ENCODE measurements around the gene CDR2. TPM values are rescaled to one million over a fixed set of nuclear protein-coding genes. Genes with fewer than 3 reads are reported as not detected.
"Not testable (repeated sequence)": the region's sequence is repeated elsewhere in the genome, so short reads cannot be mapped to it uniquely, and the experiment has no call there.

CDR2 gene
- total and polyA plus RNA-seq, 2 donors (not counting 1 experiment from before 2014, with no cell fraction given), result 8.0 to 11.3 TPM

- 100% methylated on average over 4 of the region's 8 CpGs for WGBS (ENCODE audit: insufficient coverage)
- ATAC-seq (ENCODE audit: low read depth); H3K4me3 ChIP-seq (ENCODE audit: control extremely low read depth in 1 of 5, extremely low read depth in 1 of 5, insufficient read depth in 1 of 5, low read depth in 2 of 5, low read length in 4 of 5); H3K9ac ChIP-seq (ENCODE audit: low read length); POLR2A ChIA-PET; DNase-seq; H3K27ac ChIP-seq (ENCODE audit: low read length in 2 of 2); CTCF ChIA-PET; H3K27me3 ChIP-seq (replicated peaks in 1 of 4; ENCODE audit: control extremely low read depth in 1 of 4, control insufficient read depth in 3 of 4, insufficient read depth in 4 of 4, low read length in 3 of 4); H2AFZ ChIP-seq (ENCODE audit: insufficient read depth, low read depth, low read length, poor library complexity, severe bottlenecking); H3K4me3 Mint-ChIP-seq; H3K27ac Mint-ChIP-seq; H3K4me1 ChIP-seq (ENCODE audit: control insufficient read depth in 2 of 2, insufficient read depth in 2 of 2, low read length in 2 of 2); H3K9me3 Mint-ChIP-seq (ENCODE audit: insufficient read depth); H4K20me1 ChIP-seq (ENCODE audit: control insufficient read depth, insufficient read depth, low read length, poor library complexity, severe bottlenecking); H3K36me3 ChIP-seq (replicated peaks in 1 of 2; ENCODE audit: control extremely low read depth in 1 of 2, control insufficient read depth in 1 of 2, extremely low read depth in 1 of 2, insufficient read depth in 2 of 2, low read length in 1 of 2); H3K4me2 ChIP-seq (replicated peaks; ENCODE audit: low read depth, low read length, poor library complexity, severe bottlenecking); H3K27me3 Mint-ChIP-seq; H3K4me1 Mint-ChIP-seq; intact Hi-C loops (cut with micrococcal nuclease); H3K9me3 ChIP-seq (ENCODE audit: control extremely low read depth in 1 of 3, control insufficient read depth in 2 of 3, insufficient read depth in 1 of 3, low read length in 2 of 3): not testable (repeated sequence)
- peaks cover 29% of the 10 kb centered on the region for H3K79me2 ChIP-seq (ENCODE audit: control insufficient read depth, insufficient read depth, low read length)
Measured at GRCh38 chr16:22368200-22368826, 6.1 kb downstream of the CDR2 start.

- ATAC-seq (ENCODE audit: low read depth), result no peak
- no peak for DNase-seq
- Histone ChIP-seq H3K27me3 (replicated peaks in 1 of 4; ENCODE audit: control extremely low read depth in 1 of 4, control insufficient read depth in 3 of 4, insufficient read depth in 4 of 4, low read length in 3 of 4) (no peaks in the 10 kb centered on the region), H3K27ac (ENCODE audit: low read length in 2 of 2) (no peak overlapping the region), H3K4me1 (ENCODE audit: control insufficient read depth in 2 of 2, insufficient read depth in 2 of 2, low read length in 2 of 2) (peaks cover 0 to 3% of the 10 kb centered on the region in 2 donors), H2AFZ (ENCODE audit: insufficient read depth, low read depth, low read length, poor library complexity, severe bottlenecking) (no peak overlapping the region), H3K4me3 (ENCODE audit: control extremely low read depth in 1 of 5, extremely low read depth in 1 of 5, insufficient read depth in 1 of 5, low read depth in 2 of 5, low read length in 4 of 5) (no peak overlapping the region), H3K36me3 (replicated peaks in 1 of 2; ENCODE audit: control extremely low read depth in 1 of 2, control insufficient read depth in 1 of 2, extremely low read depth in 1 of 2, insufficient read depth in 2 of 2, low read length in 1 of 2) (peaks cover 0 to 8% of the 10 kb centered on the region in 2 experiments), H3K9ac (ENCODE audit: low read length) (no peak overlapping the region), H3K79me2 (ENCODE audit: control insufficient read depth, insufficient read depth, low read length) (peaks cover 28% of the 10 kb centered on the region), H3K9me3 (ENCODE audit: control extremely low read depth in 1 of 3, control insufficient read depth in 2 of 3, insufficient read depth in 1 of 3, low read length in 2 of 3) (no peaks in the 10 kb centered on the region), H4K20me1 (ENCODE audit: control insufficient read depth, insufficient read depth, low read length, poor library complexity, severe bottlenecking) (no peaks in the 10 kb centered on the region), H3K4me2 (replicated peaks; ENCODE audit: low read depth, low read length, poor library complexity, severe bottlenecking) (no peak overlapping the region)
- ChIA-PET CTCF (interaction anchor here (1.0 kb wide), 1 partner anchor 28 kb away, joined by 4 read pairs; no protein-coding TSS in a partner anchor), POLR2A (no interaction called here)
- intact Hi-C loops (cut with micrococcal nuclease), result no loop called here
- Mint-ChIP-seq H3K9me3 (ENCODE audit: insufficient read depth) (no peaks in the 10 kb centered on the region), H3K4me3 (no peak overlapping the region), H3K4me1 (peaks cover 4% of the 10 kb centered on the region), H3K27ac (no peak overlapping the region), H3K27me3 (no peaks in the 10 kb centered on the region)
- 100% methylated on average over 3 of the region's 3 CpGs for WGBS (ENCODE audit: insufficient coverage)
- TF ChIP-seq EZH2 (IDR thresholded peaks at IDR 0.05; ENCODE audit: borderline replicate concordance, insufficient read depth, low read depth, low read length, poor library complexity, severe bottlenecking) (no peak), CTCF (IDR thresholded peaks at IDR 0.05) (no peak)
Measured at GRCh38 chr16:22366889-22367288, 7.5 kb downstream of the CDR2 start.
